Stimulated activated CD4-positive, alpha-beta T cell treated with anti-CD3 and anti-CD28 coated beads, Interleukin-12 subunit alpha, Interleukin-12 subunit beta, amount 100 ng/mL, for 24 hours (primary cell): Measurements from ENCODE around the gene CIZ1.
A peak's percentile ranks its signal among the peaks of the same experiment; 100 is the strongest.
"Not testable (repeated sequence)": the region's sequence is repeated elsewhere in the genome, so short reads cannot be mapped to it uniquely, and the experiment has no call there.

Experiments used
- DNase-seq, 2 experiments: peaks; one replicate each; pipeline ENCODE4 v3.0.0-alpha.2; 2020; ENCODE audit warnings: low read depth in 2 of 2

CIZ1 gene

GRCh38 chr9:128145536-128145935 lies 45.8 kb downstream of the CIZ1 start:
- DNase-seq, result no peak

DNA sequence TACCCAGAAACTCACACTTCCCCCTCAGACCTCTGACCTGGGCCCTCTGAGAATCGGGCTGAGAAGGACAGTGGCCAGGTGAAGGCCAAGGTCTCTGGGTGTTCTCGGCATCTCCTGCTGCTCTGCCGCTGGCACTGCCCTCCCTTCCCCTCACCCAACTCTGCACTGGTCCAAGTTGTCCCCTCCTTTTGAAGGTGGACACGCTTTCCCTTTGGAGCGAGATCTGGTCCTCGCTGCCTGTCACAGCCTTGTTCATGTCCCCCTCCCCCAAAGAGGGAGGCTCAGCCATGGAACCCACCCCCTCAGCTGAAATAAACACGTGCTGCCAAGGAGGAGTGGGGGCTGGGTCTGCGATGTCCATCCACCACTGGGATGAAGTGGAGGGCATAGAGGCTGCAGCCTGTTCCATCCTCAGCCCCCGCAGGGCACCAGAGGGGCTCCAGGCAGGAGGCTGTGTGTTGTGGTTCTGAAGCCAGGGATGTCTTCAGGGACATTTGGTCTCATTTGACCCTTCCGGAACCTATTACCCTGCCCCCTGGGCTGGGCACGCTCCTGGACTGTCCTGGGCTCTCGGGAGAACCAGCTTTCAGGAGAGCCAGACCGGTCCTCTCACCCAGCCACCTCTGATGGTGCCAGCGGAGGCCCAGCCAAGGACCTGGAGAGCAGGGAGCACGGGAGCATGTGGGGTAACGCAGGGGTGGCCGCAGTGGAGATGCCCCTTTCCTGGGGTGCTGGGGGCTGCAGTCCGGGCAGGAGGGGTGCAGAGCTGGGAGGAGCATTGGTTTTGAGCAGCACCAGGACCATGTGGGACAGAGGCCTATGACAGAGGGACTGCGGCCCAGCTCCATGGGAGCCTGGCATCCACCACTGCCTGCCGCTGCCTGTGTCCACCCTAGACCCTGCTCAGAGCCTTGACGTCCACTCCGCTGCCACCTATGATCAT lies 46.9 kb downstream of the CIZ1 start:
- DNase-seq, result no peak

DNA sequence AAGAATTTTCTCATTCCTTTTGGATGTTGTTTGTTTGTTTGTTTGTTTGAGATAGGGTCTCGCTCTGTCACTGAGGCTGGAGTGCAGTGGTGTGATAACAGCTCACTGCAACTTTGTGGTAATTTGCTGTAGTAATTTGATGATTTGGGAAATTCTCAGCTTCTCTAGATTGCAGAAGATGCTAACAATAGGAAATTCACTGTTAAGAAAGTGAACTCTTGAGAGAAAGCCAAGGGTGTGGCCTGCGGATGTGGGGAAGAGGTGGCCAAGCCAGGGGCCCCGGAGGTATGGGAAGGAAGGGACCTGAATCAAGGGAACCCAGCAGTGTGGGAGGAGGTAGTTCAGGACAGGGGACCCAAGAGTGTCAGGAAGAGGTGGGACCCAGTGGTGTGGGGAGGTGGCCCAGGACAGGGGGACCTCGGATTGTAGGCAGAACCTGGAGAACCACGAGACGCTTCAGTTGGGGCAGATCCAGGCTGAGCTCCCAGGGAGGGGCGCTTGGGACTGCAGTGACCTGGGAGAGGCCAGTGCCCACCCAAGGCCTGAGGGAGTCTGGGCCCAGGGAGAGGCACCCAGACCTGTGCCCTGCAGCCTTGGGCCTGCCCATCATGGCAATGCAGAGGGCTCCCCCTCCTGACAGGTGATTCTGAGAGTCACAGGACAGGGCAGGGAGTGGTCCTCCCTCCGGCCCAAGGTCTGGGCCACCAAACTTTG lies 47.7 kb downstream of the CIZ1 start:
- DNase-seq, result no peak

DNA sequence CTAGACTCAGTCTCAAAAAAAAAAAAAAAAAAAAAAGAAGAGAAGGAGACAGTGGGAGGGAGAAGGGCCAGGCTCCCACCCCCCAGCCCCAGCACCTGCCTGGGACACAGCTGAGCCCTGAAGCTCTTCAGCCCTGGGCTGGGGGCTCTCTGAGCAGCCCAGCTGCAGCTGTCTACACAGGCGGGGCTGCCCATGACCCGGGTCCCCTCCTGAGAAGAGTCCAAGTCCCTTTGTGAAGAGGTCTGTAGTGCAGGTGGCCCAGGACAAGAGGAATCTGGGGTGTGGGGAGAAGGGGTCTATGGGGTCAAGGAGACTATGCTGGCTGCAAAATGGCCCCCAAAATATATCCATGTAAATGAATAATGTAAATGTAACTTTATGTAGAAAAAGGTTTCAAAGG lies 48.8 kb downstream of the CIZ1 start:
- DNase-seq, result no peak

- DNase-seq, result no peak
Measured at GRCh38 chr9:128142061-128142460, 49.3 kb downstream of the CIZ1 start.

- DNase-seq, result no peak
Measured at GRCh38 chr9:128141604-128142003, 49.8 kb downstream of the CIZ1 start.

- DNase-seq, result no peak
Measured at GRCh38 chr9:128139621-128140020, 51.8 kb downstream of the CIZ1 start.

- no peak for DNase-seq
Measured at GRCh38 chr9:128138001-128138400, 53.4 kb downstream of the CIZ1 start.

DNA sequence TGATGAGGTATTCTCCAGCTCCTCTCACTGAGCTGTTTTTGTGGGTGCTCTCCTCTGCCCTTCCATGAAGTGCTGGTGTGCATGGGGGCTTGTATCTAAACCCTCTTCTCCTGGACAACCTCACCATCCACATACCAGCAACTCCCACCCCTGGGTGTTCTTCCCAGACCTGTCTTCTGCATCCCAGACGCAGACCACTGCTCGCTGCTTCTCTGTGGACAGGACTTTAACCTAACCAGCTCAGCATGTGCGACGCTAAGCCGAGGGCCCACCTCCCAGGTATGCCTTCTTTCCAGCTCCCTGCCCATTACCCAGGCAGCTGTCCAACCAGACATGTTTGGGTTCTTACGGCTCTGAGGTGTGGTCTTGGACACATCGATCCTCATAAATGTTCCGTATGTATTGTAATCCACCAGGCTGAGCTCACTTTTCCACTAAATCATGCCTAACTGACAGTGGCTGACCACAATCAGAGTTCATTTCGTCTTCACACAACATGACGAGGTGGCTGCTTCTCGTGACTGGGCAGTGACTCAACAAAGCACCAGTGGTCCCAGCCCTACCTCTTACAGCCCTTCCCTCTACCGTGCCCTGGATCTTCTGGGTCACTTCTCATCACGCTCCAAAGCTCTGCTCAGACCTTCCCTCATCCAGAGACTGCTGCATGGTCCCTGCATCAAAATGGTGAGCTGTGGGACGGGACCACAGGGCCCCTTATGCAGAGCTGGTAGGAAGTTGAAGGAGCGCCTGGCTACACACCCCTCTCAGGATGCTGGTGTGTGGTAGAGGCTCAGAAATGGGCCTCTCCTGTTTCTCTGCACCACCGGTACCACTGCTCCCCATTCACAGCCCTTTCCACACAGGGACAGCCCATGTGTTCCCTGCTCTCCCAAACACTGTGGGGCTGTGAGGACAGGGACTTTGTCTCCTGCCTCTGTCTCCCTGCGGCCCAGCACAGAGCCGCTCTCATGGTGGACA lies 54.3 kb downstream of the CIZ1 start:
- DNase-seq, result no peak

DNA sequence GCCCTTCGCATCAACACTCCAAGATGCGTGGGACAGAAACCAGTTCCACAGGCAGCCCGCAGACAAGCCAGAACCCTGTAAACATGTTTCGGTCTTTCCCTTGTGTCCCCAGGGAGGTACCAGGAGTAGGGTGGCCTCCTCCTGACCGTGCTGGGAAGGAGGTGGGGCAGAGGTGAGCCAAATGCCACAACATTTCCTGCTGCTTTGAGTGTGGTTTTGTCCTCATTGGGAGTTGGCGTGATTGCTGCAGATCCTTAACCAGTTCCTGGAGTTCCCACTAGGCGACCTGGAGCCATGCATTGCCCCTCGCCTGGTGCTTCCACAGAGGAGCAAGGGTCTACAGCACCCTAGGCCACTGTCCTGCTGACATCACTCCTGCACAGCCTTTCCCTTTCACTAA lies 55.8 kb downstream of the CIZ1 start:
- not testable (repeated sequence) for DNase-seq

DNA sequence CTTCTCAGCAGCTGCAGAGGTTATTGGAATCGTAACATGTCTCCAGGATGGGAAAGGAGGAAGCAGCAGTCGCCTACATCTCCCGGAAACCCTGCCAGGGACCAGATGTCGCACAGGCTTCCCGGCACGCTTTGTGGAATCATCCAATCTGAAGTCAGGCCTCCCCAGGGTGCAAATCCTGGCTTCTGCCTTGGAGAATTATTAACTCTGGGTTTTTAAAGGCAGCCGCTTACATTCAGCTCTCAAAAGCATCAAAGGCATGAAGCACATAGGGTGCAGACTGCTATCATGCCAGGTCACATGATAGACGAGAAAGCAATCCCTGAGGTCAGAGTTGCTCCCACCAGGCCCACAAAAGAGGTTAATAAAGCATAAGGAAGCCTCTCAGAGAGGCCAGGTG lies 59.2 kb downstream of the CIZ1 start:
- DNase-seq, result not testable (repeated sequence)

- not testable (repeated sequence) for DNase-seq
Measured at GRCh38 chr9:128131346-128131745, 60.0 kb downstream of the CIZ1 start.

DNA sequence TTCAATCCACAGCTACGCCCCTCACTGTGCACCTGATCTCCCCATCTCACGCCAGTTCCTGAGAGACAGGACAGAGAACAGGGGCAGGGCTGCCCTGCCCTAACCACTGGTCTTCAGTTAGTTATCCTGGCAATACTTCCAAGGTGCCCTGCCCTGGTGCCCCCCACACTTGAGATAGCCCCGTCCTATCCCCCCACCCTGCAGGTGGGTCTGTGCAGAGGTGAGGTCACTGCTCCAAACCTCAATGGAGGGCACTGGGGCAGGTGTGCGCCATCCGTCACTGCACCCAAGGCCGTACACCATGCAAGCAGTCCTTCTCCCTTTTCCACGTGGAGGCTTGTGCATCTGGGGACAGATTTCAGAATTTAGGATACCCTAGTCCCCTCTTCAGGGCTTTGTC lies 60.7 kb downstream of the CIZ1 start:
- not testable (repeated sequence) for DNase-seq

DNA sequence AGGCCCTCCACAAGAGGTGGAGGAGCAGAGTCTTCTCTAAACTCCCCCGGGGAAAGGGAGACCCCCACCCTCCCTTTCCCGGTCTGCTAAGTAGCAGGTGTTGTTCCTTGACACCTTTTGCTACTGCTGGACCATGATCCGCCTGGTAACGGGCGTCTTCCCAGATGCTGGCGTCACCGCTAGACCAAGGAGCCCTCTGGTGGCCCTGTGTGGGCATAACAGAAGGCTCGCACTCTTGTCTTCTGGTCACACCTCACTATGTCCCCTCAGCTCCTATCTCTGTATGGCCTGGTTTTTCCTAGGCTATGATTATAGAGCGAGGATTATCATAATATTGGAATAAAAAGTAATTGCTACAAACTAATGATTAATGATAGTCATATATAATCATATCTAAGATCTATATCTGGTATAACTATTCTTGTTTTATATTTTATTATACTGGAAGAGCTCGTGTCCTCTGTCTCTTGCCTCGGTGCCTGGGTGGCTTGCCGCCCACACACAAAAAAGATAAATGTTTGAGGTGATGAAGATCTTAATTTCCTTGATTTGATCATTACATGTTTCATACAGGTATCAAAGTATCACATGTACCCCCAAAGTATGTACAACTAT lies 61.3 kb downstream of the CIZ1 start:
- DNase-seq, result peak in 1 of 2 experiments; percentile 55

- no peak for DNase-seq
Measured at GRCh38 chr9:128128836-128129590, 62.4 kb downstream of the CIZ1 start.

GRCh38 chr9:128127990-128128835 lies 63.2 kb downstream of the CIZ1 start:
- DNase-seq, result peak; percentile 67 to 73

DNA sequence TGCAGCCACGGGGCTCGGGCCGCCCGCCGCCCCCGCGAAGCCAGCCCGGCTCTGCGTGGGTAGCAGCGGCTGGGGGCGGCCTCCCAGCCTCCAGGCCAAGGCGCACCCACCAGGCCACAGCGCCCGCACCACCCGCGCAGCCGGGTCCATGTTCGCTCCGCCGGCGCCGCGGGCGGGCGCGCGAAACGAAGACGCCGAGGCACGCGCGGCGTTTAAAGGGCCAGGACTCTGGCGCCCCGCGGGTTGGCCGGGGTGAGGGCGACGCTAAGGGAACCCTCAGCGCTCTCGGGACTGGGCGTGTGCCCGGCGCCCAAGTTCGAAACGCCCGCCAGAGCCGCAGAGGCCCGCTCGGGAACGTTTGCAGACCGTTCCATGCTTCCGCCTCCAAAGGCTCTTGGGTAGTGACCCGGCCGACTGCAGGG lies 63.8 kb downstream of the CIZ1 start, which contains the start of gene PTGES2:
PTGES2 (minus strand) TSS at position 162 of the 422 bp plus-strand sequence; CDS start at position 150, 12 bp downstream.
- DNase-seq, result peak; percentile 56 to 69

GRCh38 chr9:128125580-128126354 lies 65.6 kb downstream of the CIZ1 start:
- DNase-seq, result no peak
